Suppressor macrophage treated with lipopolysaccharide for 4 hours (primary cell): ENCODE results near the gene ATG16L1.
A peak's percentile ranks its signal among the peaks of the same experiment; 100 is the strongest.

ENCODE experiments used
- DNase-seq: peaks from one replicate; pipeline ENCODE4 v3.0.0-alpha.2; 2020

The ATG16L1 gene

GRCh38 chr2:233336541-233336940 lies 85.1 kb downstream of the ATG16L1 start:
- no peak for DNase-seq

DNA sequence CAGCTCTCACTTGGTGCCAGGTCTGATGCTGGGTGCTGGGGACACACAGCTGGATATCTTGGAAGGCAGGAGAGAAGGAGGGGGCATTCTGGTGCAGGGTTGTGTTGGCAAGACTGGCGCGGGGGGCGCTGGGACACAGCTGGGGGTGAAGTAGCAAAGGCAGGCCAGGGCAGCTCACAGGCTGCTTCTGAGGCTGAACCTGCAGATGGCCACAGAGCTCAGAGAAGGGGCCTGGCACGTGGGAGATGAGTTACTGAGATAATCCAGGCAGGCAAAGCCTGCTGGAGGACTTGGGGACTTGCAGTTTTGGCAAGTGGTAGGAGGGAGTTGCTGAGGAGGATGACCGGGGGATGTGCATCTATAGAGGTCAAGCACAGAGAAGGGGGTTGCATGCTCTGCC lies 86.6 kb downstream of the ATG16L1 start:
- DNase-seq, result no peak

DNA sequence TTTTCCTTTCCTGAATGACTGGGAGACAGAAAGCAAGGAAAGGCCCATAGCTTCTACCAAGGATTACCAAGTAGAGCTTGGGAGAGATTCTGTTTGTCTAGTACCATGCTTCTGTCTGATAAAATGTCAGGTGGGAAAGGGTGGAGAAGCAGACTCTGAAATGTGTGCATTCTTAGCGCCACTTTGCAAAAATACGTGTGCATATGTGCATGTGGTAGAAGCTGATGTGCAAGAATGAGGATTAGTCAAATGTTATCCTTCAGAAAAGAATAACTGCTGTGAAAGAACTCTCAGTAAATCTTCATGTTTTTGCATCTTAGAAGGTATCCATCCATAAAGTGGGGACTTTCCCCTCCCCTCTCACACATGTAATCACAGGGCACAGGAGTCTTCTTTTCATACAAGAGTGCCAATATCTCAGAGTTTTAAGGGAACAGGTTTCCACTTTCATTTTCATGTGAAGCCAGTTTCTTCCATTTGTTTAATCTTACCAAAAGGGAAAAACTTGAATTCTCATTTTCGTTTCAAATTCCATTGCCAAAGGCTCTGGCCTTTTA lies 87.4 kb downstream of the ATG16L1 start:
- no peak for DNase-seq

DNA sequence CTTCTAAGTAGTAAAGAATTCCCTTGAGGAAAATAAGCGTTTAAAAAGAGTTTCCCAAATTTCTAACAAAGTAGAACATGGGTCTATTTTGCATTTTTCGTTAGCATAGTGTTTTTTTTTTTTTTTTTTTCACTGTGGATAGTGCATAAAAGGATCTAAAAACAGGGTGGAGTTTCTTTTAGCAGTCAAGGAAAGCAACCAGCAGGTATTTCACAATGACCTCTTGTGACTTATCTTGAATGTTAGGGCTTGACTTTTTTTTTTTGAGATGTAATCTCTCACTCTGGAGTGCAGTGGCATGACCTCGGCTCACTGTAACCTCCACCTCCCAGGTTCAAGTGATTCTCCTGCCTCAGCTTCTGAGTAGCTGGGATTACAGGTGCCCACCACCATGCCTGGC lies 88.0 kb downstream of the ATG16L1 start:
- DNase-seq, result peak; percentile 30

- no peak for DNase-seq
Observed at GRCh38 chr2:233341296-233341695, 89.8 kb downstream of the ATG16L1 start.

DNA sequence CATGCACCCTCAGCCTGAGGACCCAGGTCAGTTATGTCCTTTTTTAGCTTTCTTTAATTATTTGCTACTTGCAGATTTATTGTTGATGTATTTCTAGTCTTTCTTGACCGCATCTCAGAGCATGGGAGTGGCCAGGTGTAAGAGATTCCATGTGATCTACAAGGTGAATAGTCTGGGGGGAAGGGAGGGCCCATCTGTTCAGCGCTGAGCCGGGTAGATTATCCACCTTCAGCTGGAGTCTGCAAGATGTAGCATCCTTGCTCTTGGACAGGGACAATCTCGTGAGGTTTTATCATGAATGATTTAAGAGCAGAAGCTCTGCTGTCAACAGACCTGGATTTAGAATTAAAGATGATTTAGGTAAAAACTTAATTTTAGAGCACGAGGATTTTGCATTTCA lies 90.8 kb downstream of the ATG16L1 start:
- DNase-seq, result no peak

- no peak for DNase-seq
Observed at GRCh38 chr2:233343171-233343705, 91.8 kb downstream of the ATG16L1 start.
